ENCODE data around the gene CACNA1C. TPM values are rescaled to one million over a fixed set of nuclear protein-coding genes. Genes with fewer than 3 reads are reported as not detected.

CACNA1C gene
- total RNA-seq, 2 donors from 2014 or later, result 0.86 to 6.3 TPM

- Histone ChIP-seq H3K9me3 (ENCODE audit: control insufficient read depth, low read length) (no peaks in the 10 kb centered on the region), H3K36me3 (ENCODE audit: control insufficient read depth, insufficient read depth, low read length) (no peaks in the 10 kb centered on the region), H3K27me3 (ENCODE audit: control insufficient read depth, insufficient read depth, low read length, poor library complexity, severe bottlenecking) (no peaks in the 10 kb centered on the region), H3K27ac (ENCODE audit: low read depth, low read length) (no peak overlapping the region), H3K4me3 (ENCODE audit: low read length) (no peak overlapping the region), H3K4me1 (ENCODE audit: control insufficient read depth, insufficient read depth, low read length) (no peaks in the 10 kb centered on the region), H3K9ac (ENCODE audit: extremely low read depth, low read length, poor library complexity, severe bottlenecking) (no peak overlapping the region)
- no peaks in the 10 kb centered on the region for H3K36me3 Mint-ChIP-seq (ENCODE audit: low read depth)
- peaks cover 2% of the 10 kb centered on the region for H3K4me1 Mint-ChIP-seq
- H3K27me3 Mint-ChIP-seq (ENCODE audit: insufficient read depth), result peaks cover 10% of the 10 kb centered on the region
- H3K9me3 Mint-ChIP-seq, result no peaks in the 10 kb centered on the region
- peak; percentile 30 for DNase-seq
- H3K4me3 Mint-ChIP-seq, result no peak overlapping the region
- WGBS, 2 experiments (ENCODE audit: insufficient coverage in 1 of 2, insufficient read length in 1 of 2), result 92 to 94% methylated on average over 8 to 10 of the region's 10 CpGs
- no peak overlapping the region for H3K27ac Mint-ChIP-seq
- TF ChIP-seq, protein P1, sequence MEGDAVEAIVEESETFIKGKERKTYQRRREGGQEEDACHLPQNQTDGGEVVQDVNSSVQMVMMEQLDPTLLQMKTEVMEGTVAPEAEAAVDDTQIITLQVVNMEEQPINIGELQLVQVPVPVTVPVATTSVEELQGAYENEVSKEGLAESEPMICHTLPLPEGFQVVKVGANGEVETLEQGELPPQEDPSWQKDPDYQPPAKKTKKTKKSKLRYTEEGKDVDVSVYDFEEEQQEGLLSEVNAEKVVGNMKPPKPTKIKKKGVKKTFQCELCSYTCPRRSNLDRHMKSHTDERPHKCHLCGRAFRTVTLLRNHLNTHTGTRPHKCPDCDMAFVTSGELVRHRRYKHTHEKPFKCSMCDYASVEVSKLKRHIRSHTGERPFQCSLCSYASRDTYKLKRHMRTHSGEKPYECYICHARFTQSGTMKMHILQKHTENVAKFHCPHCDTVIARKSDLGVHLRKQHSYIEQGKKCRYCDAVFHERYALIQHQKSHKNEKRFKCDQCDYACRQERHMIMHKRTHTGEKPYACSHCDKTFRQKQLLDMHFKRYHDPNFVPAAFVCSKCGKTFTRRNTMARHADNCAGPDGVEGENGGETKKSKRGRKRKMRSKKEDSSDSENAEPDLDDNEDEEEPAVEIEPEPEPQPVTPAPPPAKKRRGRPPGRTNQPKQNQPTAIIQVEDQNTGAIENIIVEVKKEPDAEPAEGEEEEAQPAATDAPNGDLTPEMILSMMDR (conservative IDR thresholded peaks at IDR 0.05), result no peak
Measured at GRCh38 chr12:2390850-2391390, 338.1 kb downstream of the CACNA1C start.

DNA sequence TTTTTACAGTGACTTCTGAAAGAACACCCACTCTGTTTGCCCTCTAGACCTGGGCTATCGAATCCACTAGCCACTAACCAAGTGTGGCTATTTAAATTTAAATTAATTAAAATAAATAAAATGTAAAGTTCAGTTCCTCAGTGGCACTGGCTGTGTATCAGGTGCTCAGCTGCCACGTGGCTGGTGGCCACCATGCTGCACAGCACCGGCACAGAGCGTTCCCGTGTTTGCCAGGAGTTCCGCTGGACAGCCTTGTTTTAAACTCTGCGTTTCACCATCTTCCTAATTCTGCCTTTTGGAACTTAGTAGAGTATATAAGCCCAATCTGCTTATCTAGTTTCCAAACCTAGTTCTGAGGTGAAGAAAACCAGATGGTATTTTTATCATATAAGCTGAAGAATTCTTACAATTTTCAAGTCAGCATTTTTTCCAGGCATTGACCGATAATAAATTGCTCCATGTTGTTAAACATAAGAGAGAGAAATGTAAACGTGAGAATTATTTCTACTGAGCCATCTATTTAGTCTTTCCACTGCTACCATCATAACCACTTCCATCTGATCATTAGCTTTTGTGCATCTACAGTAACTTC lies 339.0 kb downstream of the CACNA1C start:
- WGBS, 2 experiments (ENCODE audit: insufficient coverage in 1 of 2, insufficient read length in 1 of 2), result 80 to 91% methylated on average over 1 to 9 of the region's 9 CpGs

GRCh38 chr12:2393016-2393415 lies 340.2 kb downstream of the CACNA1C start:
- no peaks in the 10 kb centered on the region for H3K27me3 ChIP-seq (ENCODE audit: control insufficient read depth, insufficient read depth, low read length, poor library complexity, severe bottlenecking)
- H3K9me3 ChIP-seq (ENCODE audit: control insufficient read depth, low read length), result no peaks in the 10 kb centered on the region
- TF ChIP-seq, protein P1 (conservative IDR thresholded peaks at IDR 0.05), result no peak
- H3K4me3 ChIP-seq (ENCODE audit: low read length), result no peak overlapping the region
- no peaks in the 10 kb centered on the region for H3K4me1 ChIP-seq (ENCODE audit: control insufficient read depth, insufficient read depth, low read length)
- Mint-ChIP-seq H3K36me3 (ENCODE audit: low read depth) (no peaks in the 10 kb centered on the region), H3K27ac (no peak overlapping the region), H3K4me1 (peaks cover 7% of the 10 kb centered on the region), H3K27me3 (ENCODE audit: insufficient read depth) (peaks cover 10% of the 10 kb centered on the region), H3K4me3 (no peak overlapping the region), H3K9me3 (no peaks in the 10 kb centered on the region)
- peak; percentile 41 for DNase-seq
- no peak overlapping the region for H3K27ac ChIP-seq (ENCODE audit: low read depth, low read length)
- no peak overlapping the region for H3K9ac ChIP-seq (ENCODE audit: extremely low read depth, low read length, poor library complexity, severe bottlenecking)
- H3K36me3 ChIP-seq (ENCODE audit: control insufficient read depth, insufficient read depth, low read length), result no peaks in the 10 kb centered on the region
- 85 to 88% methylated on average over 4 of the region's 4 CpGs for WGBS, 2 experiments (ENCODE audit: insufficient coverage in 1 of 2, insufficient read length in 1 of 2)

More for the DNA sequence above, 339.0 kb downstream of the CACNA1C start:
- DNase-seq, result peak; percentile 30
- peaks cover 2% of the 10 kb centered on the region for H3K4me1 Mint-ChIP-seq
- H3K27ac ChIP-seq (ENCODE audit: low read depth, low read length), result no peak overlapping the region
- no peak overlapping the region for H3K4me3 Mint-ChIP-seq
- H3K4me1 ChIP-seq (ENCODE audit: control insufficient read depth, insufficient read depth, low read length), result no peaks in the 10 kb centered on the region
- no peaks in the 10 kb centered on the region for H3K27me3 ChIP-seq (ENCODE audit: control insufficient read depth, insufficient read depth, low read length, poor library complexity, severe bottlenecking)
- peaks cover 10% of the 10 kb centered on the region for H3K27me3 Mint-ChIP-seq (ENCODE audit: insufficient read depth)
- H3K36me3 ChIP-seq (ENCODE audit: control insufficient read depth, insufficient read depth, low read length), result no peaks in the 10 kb centered on the region
- no peak overlapping the region for H3K4me3 ChIP-seq (ENCODE audit: low read length)
- TF ChIP-seq, protein P1 (conservative IDR thresholded peaks at IDR 0.05), result no peak
- no peaks in the 10 kb centered on the region for H3K36me3 Mint-ChIP-seq (ENCODE audit: low read depth)
- H3K9me3 Mint-ChIP-seq, result no peaks in the 10 kb centered on the region
- H3K9ac ChIP-seq (ENCODE audit: extremely low read depth, low read length, poor library complexity, severe bottlenecking), result no peak overlapping the region
- H3K9me3 ChIP-seq (ENCODE audit: control insufficient read depth, low read length), result no peaks in the 10 kb centered on the region
- H3K27ac Mint-ChIP-seq, result no peak overlapping the region

All from endodermal cell (in vitro differentiated cells).